IMR-90 (cell line): ENCODE results near the gene MXRA8.

Source experiments
- CEBPB ChIP-seq: IDR thresholded peaks from 2 replicates; pipeline ENCODE4 v1.6.1; 2012; ENCODE audit warnings: low read depth, low read length, improper control_type of control experiment
- CHD1 ChIP-seq: IDR thresholded peaks from 2 replicates; pipeline ENCODE4 v1.6.1; 2012; ENCODE audit warnings: low read depth, low read length, improper control_type of control experiment
- FOS ChIP-seq: fragments of 150-350 bp; IDR thresholded peaks from 2 replicates; pipeline ENCODE4 v1.6.1; 2016; ENCODE audit warnings: low read depth, low read length
- MAFK ChIP-seq: IDR thresholded peaks from 2 replicates; pipeline ENCODE4 v1.6.1; 2012; ENCODE audit warnings: low read depth, low read length, improper control_type of control experiment
- MAZ ChIP-seq: IDR thresholded peaks from 2 replicates; pipeline ENCODE4 v1.6.1; 2012; ENCODE audit warnings: low read depth, mild to moderate bottlenecking, low read length, improper control_type of control experiment, moderate library complexity, borderline replicate concordance
- POLR2A ChIP-seq: IDR thresholded peaks from 2 replicates; pipeline ENCODE4 v1.6.1; 2012; ENCODE audit warnings: mild to moderate bottlenecking, low read depth, low read length
- RAD21 ChIP-seq: IDR thresholded peaks from 2 replicates; pipeline ENCODE4 v1.6.1; 2012; ENCODE audit warnings: low read length, improper control_type of control experiment
- RCOR1 ChIP-seq: IDR thresholded peaks from 2 replicates; pipeline ENCODE4 v1.6.1; 2012; ENCODE audit warnings: mild to moderate bottlenecking, low read length, improper control_type of control experiment; ENCODE audit not compliant: insufficient replicate concordance
- SMC3 ChIP-seq: fragments of 150-350 bp; IDR thresholded peaks from 2 replicates; pipeline ENCODE4 v1.6.1; 2016; ENCODE audit warnings: low read depth, mild to moderate bottlenecking, antibody characterized with exemption, low read length, moderate library complexity
- TF ChIP-seq, protein P1 (sequence below): conservative IDR thresholded peaks from 2 replicates; pipeline ENCODE4 v1.5.1; 2012; ENCODE audit warnings: mild to moderate bottlenecking, low read depth, low read length, improper control_type of control experiment
- TF ChIP-seq, protein P2 (sequence below): fragments of 150-350 bp; IDR thresholded peaks from 2 replicates; pipeline ENCODE4 v1.6.1; 2016; ENCODE audit warnings: low read depth, mild to moderate bottlenecking, low read length, moderate library complexity, borderline replicate concordance
- TF ChIP-seq, protein P3 (sequence below): fragments of 150-350 bp; IDR thresholded peaks from 2 replicates; pipeline ENCODE4 v1.6.1; 2017; ENCODE audit warnings: mild to moderate bottlenecking, antibody characterized with exemption, low read length, low read depth

DNA sequence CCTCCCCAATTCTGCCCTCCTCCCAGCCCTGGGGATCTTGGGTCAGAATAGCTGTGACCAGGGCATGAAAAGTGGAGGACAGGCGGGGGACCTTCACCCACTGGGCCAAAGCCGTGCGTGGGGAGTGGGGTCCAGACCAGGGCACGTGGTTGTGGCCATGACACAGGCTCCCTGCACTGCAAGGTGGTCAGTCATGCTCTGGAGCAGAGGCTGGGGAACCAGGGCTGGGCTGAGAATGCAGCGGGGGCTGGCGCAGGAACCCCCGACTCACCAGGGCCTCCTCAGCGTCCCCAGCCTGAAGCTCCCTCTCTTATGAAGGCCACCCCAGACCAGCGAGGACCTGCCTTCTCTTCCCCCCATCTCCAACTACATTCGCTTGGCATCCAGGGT is 11.9 kb downstream of the MXRA8 start:
- TF ChIP-seq CHD1 (no peak), RCOR1 (no peak), RAD21 (no peak), MAFK (no peak), POLR2A (no peak), FOS (no peak), CEBPB (no peak), SMC3 (no peak), MAZ (no peak)
- TF ChIP-seq, protein P1, sequence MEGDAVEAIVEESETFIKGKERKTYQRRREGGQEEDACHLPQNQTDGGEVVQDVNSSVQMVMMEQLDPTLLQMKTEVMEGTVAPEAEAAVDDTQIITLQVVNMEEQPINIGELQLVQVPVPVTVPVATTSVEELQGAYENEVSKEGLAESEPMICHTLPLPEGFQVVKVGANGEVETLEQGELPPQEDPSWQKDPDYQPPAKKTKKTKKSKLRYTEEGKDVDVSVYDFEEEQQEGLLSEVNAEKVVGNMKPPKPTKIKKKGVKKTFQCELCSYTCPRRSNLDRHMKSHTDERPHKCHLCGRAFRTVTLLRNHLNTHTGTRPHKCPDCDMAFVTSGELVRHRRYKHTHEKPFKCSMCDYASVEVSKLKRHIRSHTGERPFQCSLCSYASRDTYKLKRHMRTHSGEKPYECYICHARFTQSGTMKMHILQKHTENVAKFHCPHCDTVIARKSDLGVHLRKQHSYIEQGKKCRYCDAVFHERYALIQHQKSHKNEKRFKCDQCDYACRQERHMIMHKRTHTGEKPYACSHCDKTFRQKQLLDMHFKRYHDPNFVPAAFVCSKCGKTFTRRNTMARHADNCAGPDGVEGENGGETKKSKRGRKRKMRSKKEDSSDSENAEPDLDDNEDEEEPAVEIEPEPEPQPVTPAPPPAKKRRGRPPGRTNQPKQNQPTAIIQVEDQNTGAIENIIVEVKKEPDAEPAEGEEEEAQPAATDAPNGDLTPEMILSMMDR = no peak
- TF ChIP-seq, protein P2, sequence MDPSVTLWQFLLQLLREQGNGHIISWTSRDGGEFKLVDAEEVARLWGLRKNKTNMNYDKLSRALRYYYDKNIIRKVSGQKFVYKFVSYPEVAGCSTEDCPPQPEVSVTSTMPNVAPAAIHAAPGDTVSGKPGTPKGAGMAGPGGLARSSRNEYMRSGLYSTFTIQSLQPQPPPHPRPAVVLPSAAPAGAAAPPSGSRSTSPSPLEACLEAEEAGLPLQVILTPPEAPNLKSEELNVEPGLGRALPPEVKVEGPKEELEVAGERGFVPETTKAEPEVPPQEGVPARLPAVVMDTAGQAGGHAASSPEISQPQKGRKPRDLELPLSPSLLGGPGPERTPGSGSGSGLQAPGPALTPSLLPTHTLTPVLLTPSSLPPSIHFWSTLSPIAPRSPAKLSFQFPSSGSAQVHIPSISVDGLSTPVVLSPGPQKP = no peak
- TF ChIP-seq, protein P3, sequence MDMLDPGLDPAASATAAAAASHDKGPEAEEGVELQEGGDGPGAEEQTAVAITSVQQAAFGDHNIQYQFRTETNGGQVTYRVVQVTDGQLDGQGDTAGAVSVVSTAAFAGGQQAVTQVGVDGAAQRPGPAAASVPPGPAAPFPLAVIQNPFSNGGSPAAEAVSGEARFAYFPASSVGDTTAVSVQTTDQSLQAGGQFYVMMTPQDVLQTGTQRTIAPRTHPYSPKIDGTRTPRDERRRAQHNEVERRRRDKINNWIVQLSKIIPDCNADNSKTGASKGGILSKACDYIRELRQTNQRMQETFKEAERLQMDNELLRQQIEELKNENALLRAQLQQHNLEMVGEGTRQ = no peak
